Measurements from ENCODE around the gene FAM216B.

The FAM216B gene

GRCh38 chr13:42777467-42777866 lies 3.9 kb upstream of the FAM216B start:
- no peak for TF ChIP-seq CTCF (conservative IDR thresholded peaks at IDR 0.05)
- no peak overlapping the region for H3K27ac ChIP-seq

GRCh38 chr13:42780044-42780443 lies 1.3 kb upstream of the FAM216B start:
- no peak overlapping the region for H3K27ac ChIP-seq
- TF ChIP-seq CTCF (conservative IDR thresholded peaks at IDR 0.05): no peak

GRCh38 chr13:42786715-42787114 lies 5.3 kb downstream of the FAM216B start:
- H3K27ac ChIP-seq: no peak overlapping the region
- no peak for TF ChIP-seq CTCF (conservative IDR thresholded peaks at IDR 0.05)

- TF ChIP-seq CTCF (conservative IDR thresholded peaks at IDR 0.05): no peak
- no peak overlapping the region for H3K27ac ChIP-seq
Measured at GRCh38 chr13:42788601-42789000, 7.2 kb downstream of the FAM216B start.

- TF ChIP-seq CTCF (conservative IDR thresholded peaks at IDR 0.05): no peak
- H3K27ac ChIP-seq: no peak overlapping the region
Measured at GRCh38 chr13:42792154-42792553, 10.8 kb downstream of the FAM216B start.

- no peak for TF ChIP-seq CTCF (conservative IDR thresholded peaks at IDR 0.05)
- H3K27ac ChIP-seq: no peak overlapping the region
Measured at GRCh38 chr13:42794577-42795275, 13.3 kb downstream of the FAM216B start.

GRCh38 chr13:42795666-42796065 lies 14.3 kb downstream of the FAM216B start:
- TF ChIP-seq CTCF (conservative IDR thresholded peaks at IDR 0.05): no peak
- H3K27ac ChIP-seq: no peak overlapping the region
